GM20000 (cell line): Measurements from ENCODE around the gene DAB1.

Experiments used
- DNase-seq: peaks from one replicate; pipeline ENCODE4 v3.0.0; 2012; ENCODE audit warnings: low spot score
- TF ChIP-seq, protein P1 (sequence below): IDR thresholded peaks from 2 replicates; pipeline ENCODE4 v1.5.1; 2012; ENCODE audit warnings: mild to moderate bottlenecking, control low read depth; ENCODE audit errors: extremely low read depth, missing control alignments

Gene DAB1

DNA sequence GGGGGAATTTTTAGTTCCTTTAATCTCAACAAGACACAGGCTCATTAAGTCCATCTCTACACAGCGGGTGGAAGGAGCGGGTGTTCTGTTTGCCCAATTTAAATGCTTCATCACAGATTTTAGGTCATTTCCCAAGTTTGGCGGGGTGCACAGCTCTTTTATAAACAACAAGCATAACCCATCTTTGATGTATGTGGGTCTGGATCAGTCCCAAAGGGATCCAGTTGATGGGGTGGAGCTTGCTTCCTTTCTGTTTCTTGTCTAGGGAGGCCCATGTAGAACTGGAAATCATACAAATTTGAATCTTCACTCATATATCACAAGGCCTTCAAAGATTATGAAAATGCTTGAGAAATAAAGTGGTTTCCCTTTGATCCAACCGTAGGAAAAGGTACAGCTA lies 317.6 kb downstream of the DAB1 start:
- TF ChIP-seq, protein P1, sequence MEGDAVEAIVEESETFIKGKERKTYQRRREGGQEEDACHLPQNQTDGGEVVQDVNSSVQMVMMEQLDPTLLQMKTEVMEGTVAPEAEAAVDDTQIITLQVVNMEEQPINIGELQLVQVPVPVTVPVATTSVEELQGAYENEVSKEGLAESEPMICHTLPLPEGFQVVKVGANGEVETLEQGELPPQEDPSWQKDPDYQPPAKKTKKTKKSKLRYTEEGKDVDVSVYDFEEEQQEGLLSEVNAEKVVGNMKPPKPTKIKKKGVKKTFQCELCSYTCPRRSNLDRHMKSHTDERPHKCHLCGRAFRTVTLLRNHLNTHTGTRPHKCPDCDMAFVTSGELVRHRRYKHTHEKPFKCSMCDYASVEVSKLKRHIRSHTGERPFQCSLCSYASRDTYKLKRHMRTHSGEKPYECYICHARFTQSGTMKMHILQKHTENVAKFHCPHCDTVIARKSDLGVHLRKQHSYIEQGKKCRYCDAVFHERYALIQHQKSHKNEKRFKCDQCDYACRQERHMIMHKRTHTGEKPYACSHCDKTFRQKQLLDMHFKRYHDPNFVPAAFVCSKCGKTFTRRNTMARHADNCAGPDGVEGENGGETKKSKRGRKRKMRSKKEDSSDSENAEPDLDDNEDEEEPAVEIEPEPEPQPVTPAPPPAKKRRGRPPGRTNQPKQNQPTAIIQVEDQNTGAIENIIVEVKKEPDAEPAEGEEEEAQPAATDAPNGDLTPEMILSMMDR, result no peak
- no peak for DNase-seq

DNA sequence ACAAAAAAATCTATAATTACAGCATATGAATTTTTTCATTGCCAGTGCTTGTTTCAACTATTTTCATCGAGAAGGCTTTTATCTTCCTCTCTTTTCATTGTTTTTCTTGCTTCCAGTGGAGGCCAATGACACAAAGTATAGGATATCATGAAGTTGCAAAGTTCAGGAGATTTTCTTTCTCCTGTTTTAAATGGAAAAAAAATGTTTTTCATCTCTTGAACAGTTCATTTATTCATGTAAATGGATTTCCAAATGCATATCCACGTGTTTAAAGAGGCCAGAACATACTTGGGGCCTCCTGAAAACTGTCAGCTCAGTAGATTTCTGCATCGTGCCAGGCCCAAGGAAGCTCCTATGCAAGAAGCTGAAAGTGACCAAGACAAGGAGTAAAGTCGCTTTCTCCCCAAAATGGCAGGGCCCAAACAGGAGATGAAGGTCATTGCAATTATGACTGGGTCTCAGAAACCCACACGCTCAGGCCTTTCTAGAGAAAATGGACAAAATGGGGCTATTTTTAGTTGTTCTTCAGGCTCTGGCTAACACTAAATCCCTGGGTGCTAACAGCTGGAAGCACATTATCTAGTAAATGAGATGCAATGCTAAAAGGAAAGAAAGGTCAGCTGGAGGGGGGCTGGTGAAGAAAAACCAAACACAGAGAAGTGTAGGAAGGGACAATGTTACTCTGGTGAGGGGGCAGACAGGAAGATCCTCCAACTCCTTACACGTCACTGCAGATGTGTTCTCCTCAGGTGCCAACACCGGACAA lies 321.1 kb downstream of the DAB1 start:
- TF ChIP-seq, protein P1, result no peak
- DNase-seq, result no peak

DNA sequence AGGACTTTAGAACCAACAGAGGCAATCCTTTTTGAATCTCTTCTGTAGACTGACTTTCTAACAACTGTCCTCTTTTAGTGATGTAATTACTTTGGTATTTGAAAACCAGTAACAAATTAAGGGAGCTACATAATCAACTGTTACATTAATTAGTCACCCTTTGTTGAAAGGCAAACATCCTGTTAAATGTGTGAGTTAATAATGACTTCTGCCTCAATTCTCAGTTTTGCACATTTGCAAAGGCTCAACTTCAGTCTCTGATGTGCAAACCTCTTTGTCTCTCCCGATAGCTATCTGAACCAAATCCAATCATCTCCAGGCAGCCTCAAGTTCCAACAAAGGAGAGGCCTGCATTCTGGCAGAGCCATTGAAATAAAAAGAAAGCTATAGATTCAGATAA lies 322.7 kb downstream of the DAB1 start:
- DNase-seq, result no peak
- TF ChIP-seq, protein P1, result no peak

DNA sequence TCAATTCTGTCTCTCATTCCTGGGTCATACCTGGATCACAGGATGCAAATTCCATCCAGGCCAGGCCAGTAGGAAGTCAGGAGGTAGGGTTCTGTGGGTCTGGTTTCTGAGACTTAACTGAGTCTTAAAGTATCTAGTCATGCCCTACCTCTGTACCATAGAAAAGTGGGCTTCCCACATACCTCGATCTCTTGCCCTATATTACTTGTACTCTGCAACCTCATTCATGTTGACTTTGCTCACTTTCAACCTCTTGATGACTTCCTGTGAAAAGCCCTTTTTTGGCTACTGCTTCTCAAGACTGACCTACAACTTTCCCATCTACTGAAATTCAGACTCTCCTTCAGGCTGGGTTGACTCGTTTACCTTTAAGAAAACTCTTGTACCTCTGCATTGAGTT lies 329.1 kb downstream of the DAB1 start:
- TF ChIP-seq, protein P1, result no peak

DNA sequence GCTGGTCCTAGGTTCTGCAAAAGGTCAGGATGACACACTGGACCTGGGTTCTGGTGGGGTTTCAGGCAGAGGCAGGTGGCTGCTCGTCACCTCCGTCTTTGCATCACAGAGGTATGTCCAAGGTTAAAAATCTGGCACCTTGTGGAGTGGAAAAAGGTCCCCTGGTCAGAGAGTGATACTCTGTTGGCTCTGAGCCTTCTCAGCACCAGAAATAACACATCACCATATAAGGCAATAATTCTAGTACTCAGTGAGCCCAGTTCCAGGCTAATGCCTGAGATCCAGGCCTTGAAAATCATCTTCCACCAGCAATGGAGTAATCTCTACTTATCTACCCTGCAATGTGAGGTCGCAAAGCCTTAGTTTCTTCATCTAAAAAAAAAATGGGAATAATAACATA lies 330.7 kb downstream of the DAB1 start:
- no peak for DNase-seq
- TF ChIP-seq, protein P1, result no peak

More for the DNA sequence above, 329.1 kb downstream of the DAB1 start:
- no peak for DNase-seq

DNA sequence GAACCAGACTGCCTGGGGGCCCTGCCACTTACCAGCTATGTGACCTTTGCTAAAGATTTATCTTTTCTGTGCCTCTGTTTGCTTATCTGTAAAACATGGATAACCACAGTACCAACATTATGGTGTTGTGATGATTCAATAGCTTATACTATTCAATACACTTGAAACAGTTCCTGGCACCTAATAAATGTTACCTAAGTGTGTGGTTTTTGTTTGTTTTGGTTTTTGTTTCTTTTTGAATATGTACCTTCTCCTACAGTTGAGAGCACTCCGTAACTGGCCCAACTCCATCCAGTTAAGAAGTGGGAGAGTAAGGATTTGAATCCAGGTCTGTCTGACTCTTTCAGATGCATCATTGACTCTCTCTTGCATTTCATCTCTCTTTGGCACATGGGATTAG lies 332.2 kb downstream of the DAB1 start:
- DNase-seq, result no peak
- TF ChIP-seq, protein P1, result no peak

DNA sequence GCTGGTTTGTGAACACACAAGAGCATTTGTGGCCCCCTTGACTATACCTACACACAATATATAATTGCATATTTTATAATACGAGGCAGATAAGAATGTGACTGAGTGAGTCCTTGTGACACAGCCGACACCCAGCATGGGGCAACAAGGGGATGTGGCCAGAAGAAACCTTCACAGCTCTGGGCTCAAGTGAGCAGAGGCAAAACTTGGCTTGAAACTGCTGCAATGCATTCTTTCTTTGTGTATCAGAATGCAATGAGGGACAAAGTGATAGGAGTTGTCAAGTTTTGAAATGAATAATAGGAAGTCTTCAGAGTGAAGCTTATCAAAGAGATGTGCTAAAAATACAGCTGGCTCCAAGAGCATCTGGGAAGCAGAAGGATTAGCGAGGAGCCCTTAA lies 334.0 kb downstream of the DAB1 start:
- TF ChIP-seq, protein P1, result no peak
- no peak for DNase-seq
